RWPE1 (cell line): ENCODE measurements around the gene HAS3.

Source experiments
- CTCF ChIA-PET: fragments of 350-600 bp; sonication (Branson Sonifier 250); formaldehyde crosslinking; extraction: SDS; loops from one replicate; lab custom pipeline; 2021; lab: Yijun Ruan, JAX
- POLR2A ChIA-PET: fragments of 400-600 bp; formaldehyde crosslinking; extraction: SDS; loops from one replicate; lab custom pipeline; 2020; ENCODE audit warnings: antibody characterized with exemption; ENCODE audit not compliant: low non-redundant PET; lab: Yijun Ruan, JAX
- DNase-seq: peaks from one replicate; pipeline ENCODE4 v3.0.0; 2012; ENCODE audit warnings: low spot score
- H3K27ac ChIP-seq: fragments of 450-650 bp; 2 replicates; pipeline ENCODE4 v1.5.1; 2017
- TF ChIP-seq, protein P1 (sequence below): fragments of 450-650 bp; conservative IDR thresholded peaks from 2 replicates; pipeline ENCODE4 v1.5.1; 2017; ENCODE audit warnings: low read depth, mild to moderate bottlenecking

HAS3 gene

DNA sequence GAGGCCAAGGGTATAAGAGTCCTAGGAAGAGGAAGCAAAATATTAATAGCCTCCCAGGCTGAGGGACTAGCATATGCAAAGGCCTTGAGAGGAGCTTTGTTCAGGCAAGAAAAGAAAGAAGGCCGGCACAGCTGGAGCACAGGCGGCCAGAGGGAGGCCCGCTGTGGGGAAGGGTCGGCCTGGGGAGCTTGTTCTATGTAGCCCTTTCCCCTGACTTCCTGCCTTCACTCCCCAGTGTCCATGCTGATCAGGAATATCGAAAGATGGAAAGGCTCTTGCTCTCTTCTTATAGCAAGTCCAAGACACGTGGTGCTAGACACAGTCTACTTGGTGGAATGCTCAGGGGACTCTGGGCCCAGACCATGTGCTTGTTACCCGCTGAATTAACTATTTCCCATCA is 27.4 kb upstream of the HAS3 start:
- H3K27ac ChIP-seq: peak overlapping the region; percentile 79
- POLR2A ChIA-PET: no interaction called here

DNA sequence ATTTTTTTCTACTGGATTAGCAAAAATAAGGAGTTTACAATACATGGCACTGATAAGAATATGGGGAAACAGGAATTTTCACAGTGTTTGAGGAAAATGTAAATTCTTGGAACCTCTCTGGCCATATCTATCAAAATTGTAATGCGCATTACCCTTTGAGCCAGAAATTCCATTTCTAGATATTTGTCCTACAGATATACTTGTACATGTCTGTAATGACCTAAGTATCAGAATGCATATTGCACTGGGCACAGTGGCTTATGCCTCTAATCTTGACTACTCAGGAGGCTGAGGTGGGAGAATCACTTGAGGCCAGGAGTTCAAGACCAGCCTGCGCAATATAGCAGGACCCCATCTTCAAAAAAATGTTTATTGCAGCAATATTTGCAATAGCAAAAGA is 25.8 kb upstream of the HAS3 start:
- ChIA-PET CTCF (no interaction called here), POLR2A (interaction anchor here (0.5 kb wide), 1 partner anchor 13 kb away, joined by 5 read pairs; no protein-coding TSS in a partner anchor)
- TF ChIP-seq, protein P1, sequence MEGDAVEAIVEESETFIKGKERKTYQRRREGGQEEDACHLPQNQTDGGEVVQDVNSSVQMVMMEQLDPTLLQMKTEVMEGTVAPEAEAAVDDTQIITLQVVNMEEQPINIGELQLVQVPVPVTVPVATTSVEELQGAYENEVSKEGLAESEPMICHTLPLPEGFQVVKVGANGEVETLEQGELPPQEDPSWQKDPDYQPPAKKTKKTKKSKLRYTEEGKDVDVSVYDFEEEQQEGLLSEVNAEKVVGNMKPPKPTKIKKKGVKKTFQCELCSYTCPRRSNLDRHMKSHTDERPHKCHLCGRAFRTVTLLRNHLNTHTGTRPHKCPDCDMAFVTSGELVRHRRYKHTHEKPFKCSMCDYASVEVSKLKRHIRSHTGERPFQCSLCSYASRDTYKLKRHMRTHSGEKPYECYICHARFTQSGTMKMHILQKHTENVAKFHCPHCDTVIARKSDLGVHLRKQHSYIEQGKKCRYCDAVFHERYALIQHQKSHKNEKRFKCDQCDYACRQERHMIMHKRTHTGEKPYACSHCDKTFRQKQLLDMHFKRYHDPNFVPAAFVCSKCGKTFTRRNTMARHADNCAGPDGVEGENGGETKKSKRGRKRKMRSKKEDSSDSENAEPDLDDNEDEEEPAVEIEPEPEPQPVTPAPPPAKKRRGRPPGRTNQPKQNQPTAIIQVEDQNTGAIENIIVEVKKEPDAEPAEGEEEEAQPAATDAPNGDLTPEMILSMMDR: no peak
- H3K27ac ChIP-seq: no peak overlapping the region
- DNase-seq: no peak

More for the DNA sequence above, 27.4 kb upstream of the HAS3 start:
- no peak for DNase-seq
- CTCF ChIA-PET: interaction anchor here (0.6 kb wide), 1 partner anchor 8 kb away, joined by 6 read pairs; no protein-coding TSS in a partner anchor
- TF ChIP-seq, protein P1: no peak

DNA sequence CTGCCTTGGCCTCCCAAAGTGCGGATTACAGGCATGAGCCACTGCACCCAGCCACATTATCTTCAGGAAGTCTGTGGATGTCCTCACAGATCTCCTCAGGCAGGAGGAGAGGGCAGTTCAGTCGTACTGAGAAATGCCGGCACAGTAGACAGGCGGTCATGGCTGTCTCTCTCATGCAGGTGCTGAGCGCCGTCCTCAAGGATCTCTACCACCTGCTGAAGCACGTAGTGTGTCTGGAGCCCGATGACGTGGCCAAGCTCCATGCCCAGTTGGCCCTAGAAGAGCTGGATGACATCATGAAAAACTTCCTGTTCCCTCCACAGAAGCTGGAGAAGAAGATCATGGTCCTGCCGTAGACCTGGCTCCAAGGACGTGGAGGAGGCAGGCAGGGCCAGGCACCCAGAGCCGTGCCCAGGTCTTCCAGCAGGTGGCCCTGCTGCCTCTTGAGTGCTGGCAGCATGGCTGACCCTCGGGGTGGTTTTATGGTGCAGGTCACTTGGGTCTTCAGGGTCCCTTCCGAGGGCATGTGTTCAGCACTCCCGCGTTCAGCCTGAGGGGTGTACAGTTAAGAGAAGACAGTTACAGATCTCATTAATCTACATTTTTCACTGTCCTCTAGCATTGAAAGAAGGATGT is 22.0 kb upstream of the HAS3 start:
- ChIA-PET CTCF (no interaction called here), POLR2A (no interaction called here)
- no peak for DNase-seq
- no peak overlapping the region for H3K27ac ChIP-seq
- TF ChIP-seq, protein P1: no peak

DNA sequence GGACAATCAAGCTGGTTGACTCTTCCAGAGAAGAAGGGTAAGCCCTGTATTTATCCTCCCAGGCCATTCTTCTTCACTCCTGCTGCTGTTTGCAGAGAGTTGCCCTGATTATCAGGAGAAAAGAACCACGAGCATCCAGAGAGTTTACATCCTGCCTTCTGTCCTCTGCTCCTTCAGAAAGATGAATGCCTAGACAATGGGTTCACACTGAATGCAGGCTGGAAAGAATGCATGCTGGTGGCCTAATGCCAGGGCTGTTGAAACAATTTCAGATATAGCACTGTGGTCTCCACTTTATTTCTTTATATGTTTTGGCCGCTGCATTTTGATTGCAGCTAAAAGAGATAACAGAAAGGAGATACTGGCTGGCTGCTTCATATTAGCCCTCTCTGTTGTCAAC is 21.2 kb upstream of the HAS3 start:
- TF ChIP-seq, protein P1: no peak
- POLR2A ChIA-PET: no interaction called here
- no peak overlapping the region for H3K27ac ChIP-seq
- CTCF ChIA-PET: interaction anchor here (0.5 kb wide), 1 partner anchor 9 kb away, joined by 5 read pairs; no protein-coding TSS in a partner anchor
- DNase-seq: no peak

DNA sequence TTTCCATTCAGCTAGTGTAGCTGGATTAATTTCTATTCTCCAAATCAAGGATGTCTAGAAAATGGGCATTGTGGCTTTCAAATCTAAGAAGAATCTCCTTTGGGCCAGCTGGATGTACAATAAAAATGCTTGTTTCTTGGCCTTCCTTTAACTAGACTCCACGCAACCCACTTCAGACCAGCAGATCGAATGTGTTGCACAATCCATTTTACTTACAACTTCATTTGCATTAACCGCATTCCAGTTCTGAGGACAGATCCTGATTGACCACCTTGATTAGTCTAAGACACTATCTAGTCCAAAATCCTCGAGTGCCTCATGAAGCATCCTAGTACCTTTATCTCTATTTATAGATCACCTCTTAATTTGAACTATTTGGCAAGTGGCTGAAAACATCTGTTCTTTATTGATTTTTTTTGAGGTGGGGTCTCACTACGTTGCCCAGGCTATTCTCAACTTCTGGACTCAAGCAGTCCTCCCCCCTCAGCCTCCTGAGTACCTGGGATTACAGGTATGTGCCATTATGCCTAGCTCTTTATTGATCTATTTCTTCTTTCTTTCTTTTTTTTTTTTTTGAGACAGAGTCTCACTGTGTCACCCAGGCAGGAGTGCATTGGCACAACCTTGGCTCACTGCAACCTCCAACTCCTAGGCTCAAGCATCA is 20.3 kb upstream of the HAS3 start:
- POLR2A ChIA-PET: no interaction called here
- CTCF ChIA-PET: interaction anchor here (0.5 kb wide), 1 partner anchor 10 kb away, joined by 5 read pairs; no protein-coding TSS in a partner anchor
- DNase-seq: no peak
- no peak overlapping the region for H3K27ac ChIP-seq
- TF ChIP-seq, protein P1: no peak

DNA sequence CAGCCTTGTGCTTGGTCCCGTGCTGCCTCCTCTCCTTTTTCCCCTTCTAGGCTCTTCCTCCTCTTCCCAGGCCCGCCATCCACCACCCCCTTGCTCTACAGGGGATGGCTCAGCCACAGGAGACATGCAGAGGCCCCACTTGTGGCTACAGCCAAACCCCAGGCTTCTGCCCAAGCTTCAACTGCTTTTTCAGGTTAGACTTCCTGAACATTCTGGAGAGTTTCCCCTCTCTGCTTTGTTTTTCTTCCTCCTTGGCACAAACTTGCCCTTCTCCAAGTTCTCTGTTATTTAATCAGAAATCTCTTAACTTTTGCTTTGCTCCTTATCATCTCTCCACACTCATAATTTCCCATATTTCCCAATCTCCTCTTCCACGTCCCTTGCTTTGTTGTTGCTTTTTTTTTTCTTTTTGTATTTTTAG is 18.3 kb upstream of the HAS3 start:
- DNase-seq: no peak
- CTCF ChIA-PET: no interaction called here
- H3K27ac ChIP-seq: peak overlapping the region; percentile 33; the same call in 1 of the 2 replicates
- POLR2A ChIA-PET: no interaction called here
- TF ChIP-seq, protein P1: no peak
